Measurements from ENCODE around the gene LRRK1.

Gene LRRK1

GRCh38 chr15:101112336-101113113, 193.4 kb downstream of the LRRK1 start:
- no peak for DNase-seq (ENCODE audit: low read depth in 2 of 2)

GRCh38 chr15:101113114-101114005, 194.2 kb downstream of the LRRK1 start:
- no peak for DNase-seq (ENCODE audit: low read depth in 2 of 2)

- no peak for DNase-seq (ENCODE audit: low read depth in 2 of 2)
Measured at GRCh38 chr15:101114166-101114565, 195.0 kb downstream of the LRRK1 start.

- no peak for DNase-seq (ENCODE audit: low read depth in 2 of 2)
Measured at GRCh38 chr15:101114610-101115009, 195.5 kb downstream of the LRRK1 start.

GRCh38 chr15:101115393-101115785, 196.2 kb downstream of the LRRK1 start:
- DNase-seq (ENCODE audit: low read depth in 2 of 2), result no peak

GRCh38 chr15:101115786-101116680, 196.9 kb downstream of the LRRK1 start:
- no peak for DNase-seq (ENCODE audit: low read depth in 2 of 2)

GRCh38 chr15:101116681-101116976, 197.5 kb downstream of the LRRK1 start:
- no peak for DNase-seq (ENCODE audit: low read depth in 2 of 2)

GRCh38 chr15:101118116-101118515, 199.0 kb downstream of the LRRK1 start:
- DNase-seq (ENCODE audit: low read depth in 2 of 2), result no peak

- DNase-seq (ENCODE audit: low read depth in 2 of 2), result no peak
Measured at GRCh38 chr15:101118615-101119014, 199.5 kb downstream of the LRRK1 start.

GRCh38 chr15:101119181-101119580, 200.0 kb downstream of the LRRK1 start:
- DNase-seq (ENCODE audit: low read depth in 2 of 2), result no peak

Measured in stimulated activated CD8-positive, alpha-beta memory T cell treated with anti-CD3 and anti-CD28 coated beads, Interleukin-15, amount 100 ng/mL, for 4 hours (primary cell).